Nephron (organoid): ENCODE results near the gene PGM5.

Experiments used
- H3K27ac Mint-ChIP-seq, 3 experiments: 2 replicates each; pipeline ENCODE4 v1.8.0; 2020; ENCODE audit warnings: mixed read lengths in 3 of 3, mild to moderate bottlenecking in 2 of 3, moderate library complexity in 1 of 3
- H3K27me3 Mint-ChIP-seq: 2 replicates; pipeline ENCODE4 v1.8.0; 2021; ENCODE audit warnings: low read depth, mild to moderate bottlenecking, moderate library complexity, mixed read lengths
- H3K36me3 Mint-ChIP-seq: 2 replicates; pipeline ENCODE4 v1.8.0; 2020; ENCODE audit warnings: low read depth, mixed read lengths
- H3K4me1 Mint-ChIP-seq: 2 replicates; pipeline ENCODE4 v1.8.0; 2020; ENCODE audit warnings: mixed read lengths
- H3K4me3 Mint-ChIP-seq, 3 experiments: 2 replicates each; pipeline ENCODE4 v1.8.0; 2020; ENCODE audit warnings: mild to moderate bottlenecking in 3 of 3, mixed read lengths in 3 of 3, moderate library complexity in 2 of 3
- H3K9me3 Mint-ChIP-seq: 2 replicates; pipeline ENCODE4 v1.8.0; 2020; ENCODE audit warnings: mixed read lengths
- CTCF ChIP-seq, 3 experiments: fragments of 200-600 bp; sonication (generic); IDR thresholded peaks; one replicate each; pipeline ENCODE4 v1.5.0; 2021; ENCODE audit warnings: antibody characterized with exemption in 3 of 3; ENCODE audit not compliant: unreplicated experiment in 3 of 3

Gene PGM5

GRCh38 chr9:68560071-68560844, 203.8 kb downstream of the PGM5 start:
- TF ChIP-seq CTCF (IDR thresholded peaks at IDR 0.05; ENCODE audit: unreplicated experiment in 3 of 3), result peak; percentile 20 to 38 (median 28)

GRCh38 chr9:68562461-68562860, 206.1 kb downstream of the PGM5 start:
- Mint-ChIP-seq H3K4me3 (no peak overlapping the region), H3K4me1 (peaks cover 17% of the 10 kb centered on the region), H3K27me3 (peaks cover 19% of the 10 kb centered on the region), H3K9me3 (no peaks in the 10 kb centered on the region), H3K36me3 (no peaks in the 10 kb centered on the region), H3K27ac (no peak overlapping the region)
- no peak for TF ChIP-seq CTCF (IDR thresholded peaks at IDR 0.05; ENCODE audit: unreplicated experiment in 3 of 3)

More at GRCh38 chr9:68560071-68560844, 203.8 kb downstream of the PGM5 start:
- peaks cover 19% of the 10 kb centered on the region for H3K27me3 Mint-ChIP-seq
- H3K4me1 Mint-ChIP-seq, result peaks cover 17% of the 10 kb centered on the region
- no peak overlapping the region for H3K4me3 Mint-ChIP-seq
- peak overlapping the region; percentile 77 to 98 (median 90) for H3K27ac Mint-ChIP-seq
- H3K9me3 Mint-ChIP-seq, result no peaks in the 10 kb centered on the region
- no peaks in the 10 kb centered on the region for H3K36me3 Mint-ChIP-seq

GRCh38 chr9:68567565-68567964, 211.2 kb downstream of the PGM5 start:
- Mint-ChIP-seq H3K36me3 (no peaks in the 10 kb centered on the region), H3K4me3 (no peak overlapping the region), H3K27ac (no peak overlapping the region), H3K9me3 (no peaks in the 10 kb centered on the region), H3K27me3 (peaks cover 6% of the 10 kb centered on the region), H3K4me1 (no peaks in the 10 kb centered on the region)
- no peak for TF ChIP-seq CTCF (IDR thresholded peaks at IDR 0.05; ENCODE audit: unreplicated experiment in 3 of 3)

- no peaks in the 10 kb centered on the region for H3K36me3 Mint-ChIP-seq
- no peaks in the 10 kb centered on the region for H3K27me3 Mint-ChIP-seq
- no peak overlapping the region for H3K4me3 Mint-ChIP-seq
- H3K9me3 Mint-ChIP-seq, result no peaks in the 10 kb centered on the region
- no peak overlapping the region for H3K27ac Mint-ChIP-seq
- peaks cover 6% of the 10 kb centered on the region for H3K4me1 Mint-ChIP-seq
- TF ChIP-seq CTCF (IDR thresholded peaks at IDR 0.05; ENCODE audit: unreplicated experiment in 3 of 3), result peak; percentile 18 to 33 (median 32)
These were observed 217.7 kb downstream of the PGM5 start for GRCh38 chr9:68574150-68574549.

DNA sequence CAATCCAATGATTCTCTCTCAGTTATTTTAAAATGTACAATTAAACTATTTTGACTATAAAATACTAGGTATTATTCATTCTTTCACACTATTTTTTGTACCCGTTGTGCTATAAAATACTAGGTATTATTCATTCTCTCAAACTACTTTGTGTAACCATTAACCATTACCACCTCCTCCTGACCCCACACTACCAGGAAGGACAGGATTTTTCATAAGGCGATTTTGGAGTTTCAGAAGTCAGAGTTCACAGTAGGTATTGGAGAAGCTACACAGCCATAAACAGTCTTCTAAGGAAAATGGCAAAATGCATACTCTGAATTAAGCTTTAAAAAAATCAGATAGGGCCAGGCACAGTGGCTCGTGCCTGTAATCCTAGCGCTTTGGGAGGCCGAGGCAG, 219.4 kb downstream of the PGM5 start:
- H3K27me3 Mint-ChIP-seq, result no peaks in the 10 kb centered on the region
- no peak for TF ChIP-seq CTCF (IDR thresholded peaks at IDR 0.05; ENCODE audit: unreplicated experiment in 3 of 3)
- no peaks in the 10 kb centered on the region for H3K9me3 Mint-ChIP-seq
- H3K27ac Mint-ChIP-seq, result peak overlapping the region in 1 of 3 experiments; percentile 33
- H3K36me3 Mint-ChIP-seq, result no peaks in the 10 kb centered on the region
- H3K4me1 Mint-ChIP-seq, result peaks cover 6% of the 10 kb centered on the region
- no peak overlapping the region for H3K4me3 Mint-ChIP-seq
